HCT116 (cell line): ENCODE results near the gene C16orf95. TPM values are rescaled to one million over a fixed set of nuclear protein-coding genes. Genes with fewer than 3 reads are reported as not detected.

ENCODE experiments used
- ATAC-seq: fragments of 200-7000 bp; cut with Tn5 transposase; 2 replicates; pipeline ENCODE4 v1.9.1; 2020; ENCODE audit warnings: mild to moderate bottlenecking, moderate library complexity
- BruUV-seq: library from RNA; stranded (reverse); fragments of 400-500 nt; replicated peaks from 2 replicates; lab custom pipeline; 2021; lab: Mats Ljungman, UMichigan
- CTCF ChIA-PET: fragments of 300-600 bp; sonication (Branson Sonifier 250); formaldehyde crosslinking; loops from one replicate; lab custom pipeline; 2021; ENCODE audit warnings: antibody characterized with exemption; lab: Charles Lee
- POLR2A ChIA-PET: fragments of 300-600, 350-600 bp; sonication (Branson Sonifier 250); formaldehyde crosslinking; loops from one replicate; lab custom pipeline; 2021; ENCODE audit warnings: antibody characterized with exemption; lab: Charles Lee
- RAD21 ChIA-PET, 2 experiments: fragments of 300-600 bp; sonication (Branson Sonifier 250); formaldehyde crosslinking; loops; one replicate each; lab custom pipeline; 2023; ENCODE audit warnings: low total read pairs in 2 of 2; ENCODE audit not compliant: uncharacterized antibody in 2 of 2, unreplicated experiment in 2 of 2, low non-redundant PET in 1 of 2; lab: Charles Lee
- DNase-seq: peaks from one replicate; pipeline ENCODE4 v3.0.0-alpha.2; 2010; ENCODE audit warnings: low read depth, low spot score
- H2AFZ ChIP-seq: fragments of 200-600 bp; shearing (Covaris generic), sonication (generic); 2 replicates; pipeline ENCODE4 v1.6.1; 2017; ENCODE audit warnings: low read depth, mixed run types, mixed read lengths, antibody characterized with exemption, low read length; ENCODE audit not compliant: poor library complexity, severe bottlenecking
- H3K27ac ChIP-seq: 2 replicates; pipeline ENCODE4 v1.5.1; 2012; ENCODE audit warnings: low read depth, low read length
- H3K27me3 ChIP-seq: fragments of 200-600 bp; sonication (generic); 2 replicates; pipeline ENCODE4 v1.6.1; 2016; ENCODE audit warnings: mixed run types, low read length, mixed read lengths; ENCODE audit not compliant: insufficient read depth
- H3K36me3 ChIP-seq, 2 experiments: fragments of 200-500 bp in 1 of 2; fragments of 200-600 bp in 1 of 2; sonication (Bioruptor generic) in 1 of 2; sonication (generic) in 1 of 2; 2 replicates each; pipeline versions ENCODE4 v1.5.1 to v1.6.1; 2014 to 2016; ENCODE audit warnings: low read length in 2 of 2, inconsistent platforms in 1 of 2, mixed read lengths in 1 of 2, mixed run types in 1 of 2; ENCODE audit not compliant: insufficient read depth in 2 of 2, control insufficient read depth in 1 of 2
- H3K4me1 ChIP-seq, 2 experiments: fragments of 200-600 bp in 1 of 2; sonication (generic) in 1 of 2; 2 replicates each; pipeline versions ENCODE4 v1.5.1 to v1.6.1; 2012 to 2017; ENCODE audit warnings: low read length in 2 of 2, inconsistent platforms in 1 of 2, mild to moderate bottlenecking in 1 of 2, mixed read lengths in 1 of 2, mixed run types in 1 of 2, moderate library complexity in 1 of 2; ENCODE audit not compliant: insufficient read depth in 2 of 2, control insufficient read depth in 1 of 2
- H3K4me2 ChIP-seq: fragments of 200-600 bp; sonication (generic); 2 replicates; pipeline ENCODE4 v1.6.1; 2017; ENCODE audit warnings: mixed run types, low read length, mixed read lengths
- H3K4me3 ChIP-seq, 2 experiments: fragments of 200-600 bp in 1 of 2; sonication (generic) in 1 of 2; replicated peaks in 1 of 2; 2 replicates each; pipeline ENCODE4 v1.5.1; 2011 to 2016; ENCODE audit warnings: low read length in 2 of 2, control low read depth in 1 of 2, low read depth in 1 of 2, mild to moderate bottlenecking in 1 of 2, mixed read lengths in 1 of 2, mixed run types in 1 of 2
- H3K79me2 ChIP-seq: fragments of 200-600 bp; sonication (generic); 2 replicates; pipeline ENCODE4 v1.6.1; 2017; ENCODE audit warnings: mild to moderate bottlenecking, mixed run types, low read length, moderate library complexity, mixed read lengths; ENCODE audit not compliant: insufficient read depth
- H3K9ac ChIP-seq: fragments of 200-600 bp; sonication (generic); 2 replicates; pipeline ENCODE4 v1.6.1; 2016; ENCODE audit warnings: low read length, mixed read lengths
- H3K9me2 ChIP-seq: fragments of 200-600 bp; sonication (generic), shearing (Covaris generic); 2 replicates; pipeline ENCODE4 v1.6.1; 2017; ENCODE audit warnings: mixed run types, mild to moderate bottlenecking, moderate library complexity; ENCODE audit not compliant: insufficient read depth
- H3K9me3 ChIP-seq, 2 experiments: fragments of 200-500 bp in 1 of 2; fragments of 200-600 bp in 1 of 2; sonication (Bioruptor generic) in 1 of 2; sonication (generic) in 1 of 2; 2 replicates each; pipeline ENCODE4 v1.6.1; 2014 to 2017; ENCODE audit warnings: low read length in 2 of 2, mixed read lengths in 2 of 2, inconsistent platforms in 1 of 2, low read depth in 1 of 2, mild to moderate bottlenecking in 1 of 2, mixed run types in 1 of 2, moderate library complexity in 1 of 2; ENCODE audit not compliant: control insufficient read depth in 1 of 2, insufficient read depth in 1 of 2
- H4K20me1 ChIP-seq: fragments of 200-600 bp; sonication (generic), shearing (Covaris generic); 2 replicates; pipeline ENCODE4 v1.6.1; 2017; ENCODE audit warnings: mixed run types, mild to moderate bottlenecking, moderate library complexity; ENCODE audit not compliant: insufficient read depth
- CBX3 ChIP-seq: IDR thresholded peaks from 2 replicates; pipeline ENCODE4 v1.6.1; 2012; ENCODE audit warnings: low read depth
- EGR1 ChIP-seq: IDR thresholded peaks from 2 replicates; pipeline ENCODE4 v1.6.1; 2012; ENCODE audit warnings: low read depth
- ELF1 ChIP-seq: IDR thresholded peaks from 2 replicates; pipeline ENCODE4 v1.6.1; 2012; ENCODE audit warnings: low read depth, borderline replicate concordance
- EZH2phosphoT487 ChIP-seq: fragments of 200-600 bp; IDR thresholded peaks from 2 replicates; pipeline ENCODE4 v1.6.1; 2018; ENCODE audit warnings: antibody characterized with exemption, borderline replicate concordance
- FOSL1 ChIP-seq: IDR thresholded peaks from 2 replicates; pipeline ENCODE4 v1.6.1; 2012; ENCODE audit warnings: low read depth
- JUND ChIP-seq: IDR thresholded peaks from 2 replicates; pipeline ENCODE4 v1.6.1; 2012
- POLR2A ChIP-seq: IDR thresholded peaks from 2 replicates; pipeline ENCODE4 v1.7.0; 2011; ENCODE audit warnings: borderline replicate concordance; ENCODE audit not compliant: insufficient read depth, insufficient read length; ENCODE audit errors: extremely low read depth
- POLR2AphosphoS5 ChIP-seq: IDR thresholded peaks from 2 replicates; pipeline ENCODE4 v1.6.1; 2011; ENCODE audit warnings: mild to moderate bottlenecking, low read depth, low read length, moderate library complexity
- RAD21 ChIP-seq: IDR thresholded peaks from 2 replicates; pipeline ENCODE4 v1.6.1; 2012; ENCODE audit warnings: low read depth, mild to moderate bottlenecking
- REST ChIP-seq: IDR thresholded peaks from 2 replicates; pipeline ENCODE4 v1.6.1; 2012; ENCODE audit warnings: low read depth
- SP1 ChIP-seq: IDR thresholded peaks from 2 replicates; pipeline ENCODE4 v1.6.1; 2012; ENCODE audit warnings: low read depth
- SRF ChIP-seq: IDR thresholded peaks from 2 replicates; pipeline ENCODE4 v1.6.1; 2012; ENCODE audit warnings: low read depth
- ZFX ChIP-seq: fragments of 450-650 bp; IDR thresholded peaks from 2 replicates; pipeline ENCODE4 v1.6.1; 2017
- ZNF274 ChIP-seq: fragments of 200-500 bp; sonication (Bioruptor generic); IDR thresholded peaks from 2 replicates; pipeline ENCODE4 v1.6.1; 2014; ENCODE audit warnings: mild to moderate bottlenecking, low read depth, low read length, inconsistent platforms
- intact Hi-C: fragments of 100-400 bp; cut with micrococcal nuclease; formaldehyde crosslinking; loops from 2 replicates; pipeline ENCODE4 v1.10.0; 2022
- total RNA-seq: library from RNA; stranded (reverse); gene quantifications from one replicate; pipeline ENCODE4 v1.2.1, GENCODE V29; 2021; ENCODE audit not compliant: unreplicated experiment
- TF ChIP-seq, protein P1 (sequence below): IDR thresholded peaks from 2 replicates; pipeline ENCODE4 v1.6.1; 2011; ENCODE audit warnings: mild to moderate bottlenecking, low read length, moderate library complexity; ENCODE audit not compliant: insufficient replicate concordance; ENCODE audit errors: extremely low read depth
- TF ChIP-seq, protein P2 (sequence below): IDR thresholded peaks from 2 replicates; pipeline ENCODE4 v1.6.1; 2012

C16orf95 gene
- total RNA-seq, 1 experiment from 2014 or later: 12.2 TPM

DNA sequence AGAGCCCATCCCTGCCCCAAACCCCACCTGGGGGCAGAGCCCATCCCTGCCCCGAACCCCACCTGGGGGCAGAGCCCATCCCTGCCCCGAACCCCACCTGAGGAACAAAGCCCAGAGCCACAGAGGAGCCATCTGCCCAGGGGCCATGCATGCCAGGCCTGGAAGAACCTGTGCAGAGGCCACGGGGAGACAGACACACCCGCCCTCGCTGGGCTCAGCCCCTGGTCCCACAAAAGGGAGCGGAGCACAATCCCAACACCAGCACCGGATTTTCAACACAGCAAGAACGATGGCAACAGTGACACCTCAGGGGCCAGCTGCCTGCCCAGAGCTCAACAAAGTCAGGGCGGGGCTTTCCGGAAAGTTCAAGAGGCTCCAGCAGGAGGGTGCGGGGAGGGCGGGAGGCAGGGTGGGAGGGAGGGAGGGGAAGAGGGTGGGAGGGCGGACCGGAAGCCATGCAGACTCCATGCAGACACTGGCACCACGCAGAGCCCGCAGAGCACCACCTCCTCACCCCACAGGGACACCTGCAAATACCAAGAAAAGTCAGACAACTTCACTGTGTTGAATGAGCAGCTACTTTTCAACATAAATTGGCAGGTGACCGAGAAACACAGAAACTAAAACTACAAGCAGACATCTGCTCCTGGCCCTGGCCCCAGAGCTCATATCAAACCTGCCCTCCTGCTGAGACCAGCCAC, 27.9 kb upstream of the C16orf95 start:
- peaks cover 31% of the 10 kb centered on the region; the same call in 1 of the 2 replicates for H3K79me2 ChIP-seq
- POLR2A ChIA-PET: no interaction called here

GRCh38 chr16:87344165-87344930, 27.2 kb upstream of the C16orf95 start:
- Histone ChIP-seq H3K9me2 (no peaks in the 10 kb centered on the region), H3K36me3 (peaks cover 19 to 47% of the 10 kb centered on the region in 2 experiments; a peak in 3 of 4 replicates), H3K4me1 (no peaks in the 10 kb centered on the region; a peak in 1 of 4 replicates), H3K79me2 (peaks cover 26% of the 10 kb centered on the region; the same call in 1 of the 2 replicates), H3K4me3 (no peak overlapping the region), H3K27me3 (no peaks in the 10 kb centered on the region), H3K9ac (no peak overlapping the region), H3K27ac (no peak overlapping the region), H3K4me2 (no peak overlapping the region), H2AFZ (no peak overlapping the region), H3K9me3 (no peaks in the 10 kb centered on the region), H4K20me1 (no peaks in the 10 kb centered on the region)
- POLR2A ChIA-PET: no interaction called here
- RAD21 ChIA-PET: no interaction called here
- BruUV-seq: no TSS peak
- CTCF ChIA-PET: no interaction called here
- intact Hi-C loops: no loop called here
- DNase-seq (no peak), ATAC-seq (no peak)
- TF ChIP-seq CBX3 (no peak), POLR2A (no peak), SP1 (no peak), REST (no peak), ELF1 (no peak), SRF (no peak), EZH2phosphoT487 (no peak)
- TF ChIP-seq, protein P1, sequence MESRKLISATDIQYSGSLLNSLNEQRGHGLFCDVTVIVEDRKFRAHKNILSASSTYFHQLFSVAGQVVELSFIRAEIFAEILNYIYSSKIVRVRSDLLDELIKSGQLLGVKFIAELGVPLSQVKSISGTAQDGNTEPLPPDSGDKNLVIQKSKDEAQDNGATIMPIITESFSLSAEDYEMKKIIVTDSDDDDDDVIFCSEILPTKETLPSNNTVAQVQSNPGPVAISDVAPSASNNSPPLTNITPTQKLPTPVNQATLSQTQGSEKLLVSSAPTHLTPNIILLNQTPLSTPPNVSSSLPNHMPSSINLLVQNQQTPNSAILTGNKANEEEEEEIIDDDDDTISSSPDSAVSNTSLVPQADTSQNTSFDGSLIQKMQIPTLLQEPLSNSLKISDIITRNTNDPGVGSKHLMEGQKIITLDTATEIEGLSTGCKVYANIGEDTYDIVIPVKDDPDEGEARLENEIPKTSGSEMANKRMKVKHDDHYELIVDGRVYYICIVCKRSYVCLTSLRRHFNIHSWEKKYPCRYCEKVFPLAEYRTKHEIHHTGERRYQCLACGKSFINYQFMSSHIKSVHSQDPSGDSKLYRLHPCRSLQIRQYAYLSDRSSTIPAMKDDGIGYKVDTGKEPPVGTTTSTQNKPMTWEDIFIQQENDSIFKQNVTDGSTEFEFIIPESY: no peak
- TF ChIP-seq, protein P2, sequence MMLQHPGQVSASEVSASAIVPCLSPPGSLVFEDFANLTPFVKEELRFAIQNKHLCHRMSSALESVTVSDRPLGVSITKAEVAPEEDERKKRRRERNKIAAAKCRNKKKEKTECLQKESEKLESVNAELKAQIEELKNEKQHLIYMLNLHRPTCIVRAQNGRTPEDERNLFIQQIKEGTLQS: no peak

More for the DNA sequence above, 27.9 kb upstream of the C16orf95 start:
- CTCF ChIA-PET: no interaction called here
- no peak overlapping the region for H3K27ac ChIP-seq
- H3K27me3 ChIP-seq: no peaks in the 10 kb centered on the region
- no peak overlapping the region for H3K4me3 ChIP-seq
- no peak for DNase-seq
- TF ChIP-seq EZH2phosphoT487 (no peak), EGR1 (no peak), SRF (no peak), ZFX (no peak), POLR2AphosphoS5 (no peak), JUND (no peak), FOSL1 (no peak), CBX3 (no peak), ZNF274 (no peak), ELF1 (no peak), RAD21 (no peak)
- no peak overlapping the region for H2AFZ ChIP-seq
- H3K9me3 ChIP-seq: no peaks in the 10 kb centered on the region
- RAD21 ChIA-PET: no interaction called here
- intact Hi-C loops: no loop called here
- no peak overlapping the region for H3K4me2 ChIP-seq
- H3K4me1 ChIP-seq: no peaks in the 10 kb centered on the region
- H3K36me3 ChIP-seq: peaks cover 19 to 43% of the 10 kb centered on the region in 2 experiments; a peak in 3 of 4 replicates
- no peaks in the 10 kb centered on the region for H4K20me1 ChIP-seq
- no peak for ATAC-seq
- H3K9ac ChIP-seq: no peak overlapping the region
- no peaks in the 10 kb centered on the region for H3K9me2 ChIP-seq
- BruUV-seq: no TSS peak
